HG03280 (cell line): ENCODE measurements around the gene HTRA2.
"Not testable (repeated sequence)": the region's sequence is repeated elsewhere in the genome, so short reads cannot be mapped to it uniquely, and the experiment has no call there.

ENCODE experiments used
- ATAC-seq: cut with Tn5 transposase; IDR thresholded peaks from one replicate; pipeline ENCODE4 v1.9.1; 2021; ENCODE audit warnings: mild to moderate bottlenecking, moderate library complexity; ENCODE audit not compliant: unreplicated experiment

Gene HTRA2

GRCh38 chr2:74529357-74530238 is at the start of gene HTRA2, which contains the start of gene AUP1:
TSS of gene HTRA2 (plus strand) at chr2:74529933. CDS start at chr2:74530007, 74 bp downstream.
TSS of gene AUP1 (minus strand) at chr2:74529706. CDS start at chr2:74529629, 77 bp downstream.
- ATAC-seq, result peak; percentile 79

DNA sequence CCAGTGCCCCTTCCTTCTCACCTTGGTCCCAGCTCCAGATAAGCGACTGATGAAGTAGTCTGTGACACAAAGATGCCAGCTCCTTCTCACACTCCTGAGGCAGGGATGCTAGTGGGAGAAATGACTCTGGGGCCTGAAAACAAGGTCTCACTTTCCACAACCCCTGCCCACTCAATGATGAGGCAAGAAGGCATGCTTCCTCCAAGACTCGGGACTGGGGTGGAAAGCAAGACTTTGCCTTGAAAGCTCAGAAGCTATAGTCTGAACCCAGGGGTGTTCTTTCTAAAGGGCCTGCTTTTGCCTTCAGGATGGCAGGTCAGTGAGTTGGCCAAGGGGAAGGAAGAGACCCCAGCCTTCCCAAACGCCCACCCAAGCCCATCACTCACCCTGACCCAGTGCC is 48.3 kb upstream of the HTRA2 start:
- ATAC-seq, result no peak

DNA sequence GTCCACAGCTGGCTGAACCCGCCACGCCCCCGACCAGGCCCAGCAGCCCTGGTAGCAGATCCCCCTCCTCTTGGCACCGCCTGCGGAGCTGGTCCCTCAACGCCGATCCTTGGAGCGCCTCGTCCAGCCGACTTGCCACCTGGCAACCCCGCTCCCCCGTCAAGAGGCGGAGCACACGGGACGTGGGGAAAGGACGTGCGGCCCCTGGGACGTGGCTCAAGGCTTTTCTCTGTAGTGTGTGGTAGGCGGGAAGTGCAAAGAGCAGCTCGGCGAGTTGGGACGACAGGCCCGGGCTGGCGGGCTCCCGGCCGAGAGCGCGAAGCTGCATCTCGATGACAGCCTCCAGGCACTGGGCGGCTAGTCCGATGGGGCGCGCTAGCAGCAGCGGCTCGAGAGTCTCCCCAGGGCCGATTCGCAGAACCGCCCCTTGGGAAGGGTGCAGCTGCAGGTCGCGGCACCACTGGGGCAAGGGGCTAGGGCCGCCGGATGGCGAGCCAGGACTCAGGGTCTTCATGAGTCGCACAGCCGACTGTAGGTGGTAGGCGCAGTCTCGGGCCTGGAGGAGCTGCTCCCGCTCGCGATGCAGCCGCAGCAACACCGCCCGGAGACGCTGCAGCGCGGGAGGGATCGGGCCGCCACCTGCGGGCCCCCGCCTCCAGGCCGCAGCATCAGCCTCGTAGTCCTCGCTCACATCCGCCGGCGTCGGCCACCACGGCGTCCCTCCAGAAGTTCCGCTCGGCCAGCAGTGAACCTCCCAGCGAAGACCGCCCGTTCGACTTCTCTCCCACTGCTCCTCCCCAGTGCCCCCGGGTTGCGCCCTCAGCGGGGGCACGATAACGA is 47.6 kb upstream of the HTRA2 start:
- ATAC-seq, result peak; percentile 29

- peak; percentile 90 for ATAC-seq
Observed at GRCh38 chr2:74482801-74483674, 46.7 kb upstream of the HTRA2 start, which contains the start of the genes CCDC142 and TTC31. TSS of gene CCDC142 (minus strand) at chr2:74482998. CDS start at chr2:74482837, 161 bp downstream. TSS of gene TTC31 (plus strand) at chr2:74483081. CDS start at chr2:74483096, 15 bp downstream.

- not testable (repeated sequence) for ATAC-seq
Observed at GRCh38 chr2:74483675-74484164, 46.0 kb upstream of the HTRA2 start.

DNA sequence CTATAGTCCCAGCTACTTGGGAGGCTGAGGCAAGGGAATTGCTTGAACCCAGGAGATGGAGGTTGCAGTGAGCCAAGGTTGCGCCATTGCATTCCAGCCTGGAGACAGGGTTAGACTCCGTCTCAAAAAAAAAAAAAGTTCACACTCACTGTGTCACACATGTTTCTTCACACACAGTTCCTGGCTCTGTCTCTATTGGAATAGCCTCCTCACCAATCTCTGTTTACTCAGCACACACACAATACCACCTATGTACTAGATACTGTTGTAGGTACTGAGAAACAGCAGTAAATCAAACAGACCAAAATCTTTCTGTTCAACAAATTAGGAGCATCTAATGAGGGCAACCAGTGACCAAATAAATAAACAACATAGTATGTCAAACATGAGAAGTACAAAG is 43.6 kb upstream of the HTRA2 start:
- ATAC-seq, result no peak

GRCh38 chr2:74488643-74489481 is 40.9 kb upstream of the HTRA2 start:
- no peak for ATAC-seq

- no peak for ATAC-seq
Observed at GRCh38 chr2:74489906-74490305, 39.8 kb upstream of the HTRA2 start.

DNA sequence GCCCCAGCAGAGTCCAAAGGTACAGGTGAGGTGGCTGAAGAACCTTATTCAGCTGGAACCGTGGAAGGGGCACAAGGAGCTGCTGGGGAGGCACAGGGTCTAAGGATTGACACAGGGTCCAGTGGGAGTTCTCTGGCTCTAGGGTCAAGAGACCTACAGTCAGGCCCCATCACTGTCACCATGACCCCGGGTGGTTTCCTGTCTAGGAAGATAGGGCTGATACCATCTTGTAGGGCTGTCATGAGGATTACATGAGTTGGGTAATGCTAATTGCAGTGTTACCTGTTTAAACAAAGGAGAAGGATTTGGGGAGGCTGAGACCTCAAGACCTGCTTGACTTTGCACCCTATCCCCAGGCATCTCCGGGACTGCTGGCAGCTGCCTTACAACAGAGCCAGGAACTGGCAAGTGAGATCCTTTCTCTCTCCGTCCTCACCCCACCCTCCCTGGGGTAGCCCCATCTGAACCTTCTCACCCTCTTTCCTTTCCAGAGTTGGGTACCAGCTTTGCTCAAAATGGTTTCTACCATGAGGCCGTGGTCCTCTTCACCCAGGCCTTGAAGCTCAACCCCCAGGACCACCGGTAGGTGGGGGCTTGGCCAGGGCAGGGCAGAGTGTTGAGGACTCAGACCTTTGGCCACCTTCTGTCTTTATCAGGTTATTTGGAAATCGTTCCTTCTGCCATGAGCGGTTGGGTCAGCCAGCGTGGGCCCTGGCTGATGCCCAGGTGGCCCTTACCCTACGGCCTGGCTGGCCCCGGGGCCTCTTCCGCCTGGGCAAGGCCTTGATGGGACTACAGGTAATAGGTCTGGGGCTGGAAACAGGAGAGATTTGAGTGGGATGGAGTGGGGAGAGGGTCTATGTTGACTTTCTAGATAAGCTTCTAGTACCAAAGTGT is 37.8 kb upstream of the HTRA2 start:
- ATAC-seq, result no peak

- no peak for ATAC-seq
Observed at GRCh38 chr2:74493546-74493945, 36.2 kb upstream of the HTRA2 start.

DNA sequence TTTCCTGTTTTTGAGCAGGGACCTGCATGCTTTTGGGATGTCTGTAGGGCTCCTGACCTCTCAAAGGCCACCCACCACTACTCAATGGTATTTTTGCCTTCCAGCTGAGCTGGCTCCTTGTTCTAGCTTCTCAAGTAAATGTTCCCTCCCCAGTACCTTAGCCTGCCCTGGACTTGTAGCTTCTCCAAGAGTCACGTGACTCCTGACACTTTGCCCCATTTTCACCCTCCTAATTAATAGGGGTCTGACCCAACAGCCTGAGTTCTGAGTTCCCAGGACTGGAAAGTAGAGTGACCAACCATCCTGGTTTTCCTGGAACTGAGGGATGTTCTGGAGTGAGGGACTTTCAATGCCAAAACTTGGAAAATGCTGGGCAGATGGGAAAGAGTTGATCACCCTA is 34.3 kb upstream of the HTRA2 start:
- no peak for ATAC-seq

GRCh38 chr2:74496997-74497776 is 32.5 kb upstream of the HTRA2 start:
- no peak for ATAC-seq

GRCh38 chr2:74497777-74498499 is 31.8 kb upstream of the HTRA2 start:
- ATAC-seq, result no peak

DNA sequence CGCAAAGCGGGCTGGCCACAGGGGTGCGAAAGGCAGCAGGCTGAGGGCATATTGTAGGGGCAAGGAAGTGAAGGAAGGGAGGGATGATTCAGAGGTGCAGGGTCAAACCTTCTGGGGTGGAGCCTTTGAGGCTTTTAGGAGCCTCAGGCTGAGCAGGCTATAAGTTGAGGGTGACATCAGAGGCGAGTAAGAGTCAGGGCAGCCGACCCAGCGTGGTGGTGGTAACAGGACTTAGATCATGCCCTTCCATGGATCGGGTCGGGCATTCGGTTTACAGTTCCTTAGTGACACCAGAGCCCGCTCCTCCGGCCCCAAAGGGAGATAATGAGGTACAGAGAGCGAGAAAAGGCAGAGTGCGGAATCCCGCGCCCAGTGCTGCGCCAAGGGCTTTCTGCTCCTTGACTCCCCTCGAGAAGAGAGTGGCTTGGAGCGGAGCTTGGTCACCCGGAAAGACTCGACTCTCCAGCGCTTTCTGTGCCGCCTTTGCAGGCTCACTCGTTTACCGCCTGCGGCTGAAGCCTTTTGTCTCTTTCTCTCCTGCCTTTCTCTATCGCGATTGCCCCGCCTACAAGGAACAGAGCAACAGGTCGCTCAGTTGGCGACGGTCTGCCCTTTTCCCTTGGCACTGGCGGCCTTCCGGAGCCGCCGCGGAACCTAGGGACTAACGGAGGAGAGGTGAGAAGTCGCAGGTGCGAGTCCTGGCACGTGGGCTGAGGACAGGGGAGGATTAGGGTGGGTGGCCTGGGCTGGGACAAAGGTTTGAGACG is 31.1 kb upstream of the HTRA2 start:
- no peak for ATAC-seq

DNA sequence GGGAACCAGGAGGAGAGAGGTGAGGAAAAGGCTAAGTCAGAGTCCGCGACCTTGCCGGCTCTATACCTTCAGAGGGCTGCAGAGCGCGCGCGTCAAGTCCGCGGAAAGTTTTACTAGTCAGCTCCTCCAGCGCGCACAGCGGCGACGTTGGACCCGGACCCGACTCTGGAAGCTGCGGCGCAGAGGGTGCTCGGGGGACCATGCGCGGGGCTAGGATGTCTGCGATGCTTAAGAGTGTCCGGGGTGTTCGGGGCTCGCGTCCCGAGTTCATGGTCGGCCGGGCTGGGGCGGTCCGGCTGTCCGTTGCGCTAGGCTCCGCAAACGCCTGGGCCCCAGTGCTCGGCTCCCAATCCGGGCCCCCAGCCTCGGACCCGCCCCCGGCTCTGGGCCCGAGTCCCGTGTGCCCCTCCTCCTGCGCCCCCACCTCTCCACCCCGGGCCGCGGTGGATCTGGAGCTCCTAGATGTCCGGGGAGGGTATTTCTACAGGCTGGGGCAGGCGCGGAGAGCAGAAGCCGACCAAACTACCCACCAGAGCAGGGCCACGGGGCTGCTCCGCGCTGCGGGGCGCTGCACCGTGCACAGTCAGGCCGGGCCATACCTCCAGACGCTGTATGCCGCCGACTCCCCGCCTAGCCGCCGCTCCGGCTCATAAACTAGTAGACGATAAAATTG is 30.3 kb upstream of the HTRA2 start, which contains the start of gene LBX2:
TSS of gene LBX2 (minus strand) at position 337 of the 673 bp plus-strand sequence. CDS start at position 271, 66 bp downstream.
- no peak for ATAC-seq
